Cardiac muscle cell (in vitro differentiated cells and primary cell): ENCODE measurements around the gene HBE1. TPM values are rescaled to one million over a fixed set of nuclear protein-coding genes. Genes with fewer than 3 reads are reported as not detected.
A peak's percentile ranks its signal among the peaks of the same experiment; 100 is the strongest.
"Not testable (repeated sequence)": the region's sequence is repeated elsewhere in the genome, so short reads cannot be mapped to it uniquely, and the experiment has no call there.

Experiments used
- DNase-seq, 2 donors: peaks; one replicate each; pipeline versions ENCODE4 v3.0.0 to v3.0.0-alpha.2; 2010 to 2017; ENCODE audit warnings: low read depth in 1 of 2, low spot score in 1 of 2
- H3K27ac ChIP-seq: fragments of 200-600 bp; sonication (generic); 2 replicates; pipeline ENCODE4 v1.5.1; 2016
- H3K27me3 ChIP-seq: fragments of 200-600 bp; sonication (generic); 2 replicates; pipeline ENCODE4 v1.6.0; 2016; ENCODE audit warnings: control low read depth
- H3K36me3 ChIP-seq: fragments of 200-600 bp; sonication (generic); 2 replicates; pipeline ENCODE4 v1.5.1; 2016; ENCODE audit warnings: control low read depth
- H3K4me1 ChIP-seq: fragments of 200-600 bp; sonication (generic); 2 replicates; pipeline ENCODE4 v1.8.1; 2017; ENCODE audit warnings: low read depth, mild to moderate bottlenecking, mixed run types
- H3K4me3 ChIP-seq: fragments of 200-600 bp; sonication (generic); 2 replicates; pipeline ENCODE4 v1.5.1; 2016; ENCODE audit warnings: mild to moderate bottlenecking
- H3K9me3 ChIP-seq: fragments of 200-600 bp; sonication (generic); 2 replicates; pipeline ENCODE4 v1.5.1; 2017; ENCODE audit warnings: low read depth, mild to moderate bottlenecking, control low read depth
- CTCF ChIP-seq: IDR thresholded peaks from 2 replicates; pipeline ENCODE4 v1.5.1; 2012; ENCODE audit warnings: low read depth, mild to moderate bottlenecking, low read length
- polyA plus RNA-seq: library from polyadenylated mRNA; unstranded; fragments of >200 nt; fragmentation: Nextera tagmentation; extraction: Ambion mirVana; gene quantifications from 2 replicates; pipeline ENCODE4 v1.2.1, GENCODE V29; 2016
- total RNA-seq: library from RNA; depleted of rRNA; stranded (reverse); fragments of >200 nt; gene quantifications from 2 replicates; pipeline ENCODE4 v1.2.3, GENCODE V29; 2016

Gene HBE1
- total and polyA plus RNA-seq, 2 experiments from 2014 or later = 0.23 to 0.51 TPM

- H3K36me3 ChIP-seq = no peaks in the 10 kb centered on the region
- H3K27me3 ChIP-seq = no peaks in the 10 kb centered on the region
- H3K4me3 ChIP-seq = no peak overlapping the region
- TF ChIP-seq CTCF = no peak
- no peak overlapping the region for H3K27ac ChIP-seq
- no peaks in the 10 kb centered on the region for H3K4me1 ChIP-seq
- no peaks in the 10 kb centered on the region for H3K9me3 ChIP-seq
- no peak for DNase-seq
Observed at GRCh38 chr11:5257296-5257695, 12.4 kb downstream of the HBE1 start.

GRCh38 chr11:5254646-5255413 lies 14.9 kb downstream of the HBE1 start, which contains the start of gene HBG2:
Gene HBG2, minus strand, starts transcription at chr11:5254781. Its CDS starts 53 bp downstream, at chr11:5254728.
- peak in 1 of 2 donors; percentile 51 for DNase-seq

GRCh38 chr11:5254023-5254422 lies 15.7 kb downstream of the HBE1 start:
- not testable (repeated sequence) for DNase-seq, H3K4me3 ChIP-seq, H3K9me3 ChIP-seq, H3K4me1 ChIP-seq, H3K36me3 ChIP-seq, H3K27ac ChIP-seq, H3K27me3 ChIP-seq

More at GRCh38 chr11:5254646-5255413, 14.9 kb downstream of the HBE1 start, which contains the start of gene HBG2:
- not testable (repeated sequence) for H3K9me3 ChIP-seq, H3K4me1 ChIP-seq, H3K27ac ChIP-seq, H3K36me3 ChIP-seq, H3K4me3 ChIP-seq, H3K27me3 ChIP-seq

GRCh38 chr11:5253440-5253839 lies 16.3 kb downstream of the HBE1 start:
- not testable (repeated sequence) for H3K9me3 ChIP-seq, DNase-seq, H3K4me1 ChIP-seq, H3K27ac ChIP-seq, H3K36me3 ChIP-seq, H3K27me3 ChIP-seq, H3K4me3 ChIP-seq

- Histone ChIP-seq H3K27ac (no peak overlapping the region), H3K36me3 (no peaks in the 10 kb centered on the region), H3K9me3 (no peaks in the 10 kb centered on the region), H3K4me3 (no peak overlapping the region), H3K27me3 (no peaks in the 10 kb centered on the region), H3K4me1 (no peaks in the 10 kb centered on the region)
- TF ChIP-seq CTCF = no peak
- DNase-seq = no peak
Observed at GRCh38 chr11:5252919-5253265, 16.9 kb downstream of the HBE1 start.

GRCh38 chr11:5252192-5252918 lies 17.4 kb downstream of the HBE1 start:
- Histone ChIP-seq H3K4me3 (no peak overlapping the region), H3K4me1 (no peaks in the 10 kb centered on the region), H3K36me3 (no peaks in the 10 kb centered on the region), H3K27ac (no peak overlapping the region), H3K9me3 (no peaks in the 10 kb centered on the region), H3K27me3 (no peaks in the 10 kb centered on the region)
- TF ChIP-seq CTCF = no peak
- no peak for DNase-seq

GRCh38 chr11:5251746-5252145 lies 18.0 kb downstream of the HBE1 start:
- H3K4me3 ChIP-seq = no peak overlapping the region
- no peak for DNase-seq
- H3K27ac ChIP-seq = no peak overlapping the region
- TF ChIP-seq CTCF = no peak
- H3K27me3 ChIP-seq = no peaks in the 10 kb centered on the region
- no peaks in the 10 kb centered on the region for H3K36me3 ChIP-seq
- H3K4me1 ChIP-seq = no peaks in the 10 kb centered on the region
- H3K9me3 ChIP-seq = no peaks in the 10 kb centered on the region
